Measurements from ENCODE around the gene HEBP2.

- TF ChIP-seq, protein P1, sequence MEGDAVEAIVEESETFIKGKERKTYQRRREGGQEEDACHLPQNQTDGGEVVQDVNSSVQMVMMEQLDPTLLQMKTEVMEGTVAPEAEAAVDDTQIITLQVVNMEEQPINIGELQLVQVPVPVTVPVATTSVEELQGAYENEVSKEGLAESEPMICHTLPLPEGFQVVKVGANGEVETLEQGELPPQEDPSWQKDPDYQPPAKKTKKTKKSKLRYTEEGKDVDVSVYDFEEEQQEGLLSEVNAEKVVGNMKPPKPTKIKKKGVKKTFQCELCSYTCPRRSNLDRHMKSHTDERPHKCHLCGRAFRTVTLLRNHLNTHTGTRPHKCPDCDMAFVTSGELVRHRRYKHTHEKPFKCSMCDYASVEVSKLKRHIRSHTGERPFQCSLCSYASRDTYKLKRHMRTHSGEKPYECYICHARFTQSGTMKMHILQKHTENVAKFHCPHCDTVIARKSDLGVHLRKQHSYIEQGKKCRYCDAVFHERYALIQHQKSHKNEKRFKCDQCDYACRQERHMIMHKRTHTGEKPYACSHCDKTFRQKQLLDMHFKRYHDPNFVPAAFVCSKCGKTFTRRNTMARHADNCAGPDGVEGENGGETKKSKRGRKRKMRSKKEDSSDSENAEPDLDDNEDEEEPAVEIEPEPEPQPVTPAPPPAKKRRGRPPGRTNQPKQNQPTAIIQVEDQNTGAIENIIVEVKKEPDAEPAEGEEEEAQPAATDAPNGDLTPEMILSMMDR (conservative IDR thresholded peaks at IDR 0.05; ENCODE audit: low read depth in 2 of 2), result no peak
- TF ChIP-seq POLR2AphosphoS5 (IDR thresholded peaks at IDR 0.05; ENCODE audit: low read depth) (no peak), CREB1 (CRISPR knock-in tag; IDR thresholded peaks at IDR 0.05; ENCODE audit: low read depth) (no peak), NANOG (IDR thresholded peaks at IDR 0.05; ENCODE audit: borderline replicate concordance) (no peak), JUNB (IDR thresholded peaks at IDR 0.05; ENCODE audit: unreplicated experiment) (no peak), EZH2phosphoT487 (IDR thresholded peaks at IDR 0.05; ENCODE audit: unreplicated experiment) (no peak), EZH2 (IDR thresholded peaks at IDR 0.05; ENCODE audit: low read depth, unreplicated experiment) (no peak), ZNF114 (CRISPR knock-in tag; IDR thresholded peaks at IDR 0.05) (no peak)
- TF ChIP-seq, protein P2, sequence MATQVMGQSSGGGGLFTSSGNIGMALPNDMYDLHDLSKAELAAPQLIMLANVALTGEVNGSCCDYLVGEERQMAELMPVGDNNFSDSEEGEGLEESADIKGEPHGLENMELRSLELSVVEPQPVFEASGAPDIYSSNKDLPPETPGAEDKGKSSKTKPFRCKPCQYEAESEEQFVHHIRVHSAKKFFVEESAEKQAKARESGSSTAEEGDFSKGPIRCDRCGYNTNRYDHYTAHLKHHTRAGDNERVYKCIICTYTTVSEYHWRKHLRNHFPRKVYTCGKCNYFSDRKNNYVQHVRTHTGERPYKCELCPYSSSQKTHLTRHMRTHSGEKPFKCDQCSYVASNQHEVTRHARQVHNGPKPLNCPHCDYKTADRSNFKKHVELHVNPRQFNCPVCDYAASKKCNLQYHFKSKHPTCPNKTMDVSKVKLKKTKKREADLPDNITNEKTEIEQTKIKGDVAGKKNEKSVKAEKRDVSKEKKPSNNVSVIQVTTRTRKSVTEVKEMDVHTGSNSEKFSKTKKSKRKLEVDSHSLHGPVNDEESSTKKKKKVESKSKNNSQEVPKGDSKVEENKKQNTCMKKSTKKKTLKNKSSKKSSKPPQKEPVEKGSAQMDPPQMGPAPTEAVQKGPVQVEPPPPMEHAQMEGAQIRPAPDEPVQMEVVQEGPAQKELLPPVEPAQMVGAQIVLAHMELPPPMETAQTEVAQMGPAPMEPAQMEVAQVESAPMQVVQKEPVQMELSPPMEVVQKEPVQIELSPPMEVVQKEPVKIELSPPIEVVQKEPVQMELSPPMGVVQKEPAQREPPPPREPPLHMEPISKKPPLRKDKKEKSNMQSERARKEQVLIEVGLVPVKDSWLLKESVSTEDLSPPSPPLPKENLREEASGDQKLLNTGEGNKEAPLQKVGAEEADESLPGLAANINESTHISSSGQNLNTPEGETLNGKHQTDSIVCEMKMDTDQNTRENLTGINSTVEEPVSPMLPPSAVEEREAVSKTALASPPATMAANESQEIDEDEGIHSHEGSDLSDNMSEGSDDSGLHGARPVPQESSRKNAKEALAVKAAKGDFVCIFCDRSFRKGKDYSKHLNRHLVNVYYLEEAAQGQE (IDR thresholded peaks at IDR 0.05; ENCODE audit: unreplicated experiment), result no peak
Measured at GRCh38 chr6:138454981-138455706, 51.1 kb downstream of the HEBP2 start.
